Mesodermal cell (in vitro differentiated cells): ENCODE measurements around the gene STARD10.
A peak's percentile ranks its signal among the peaks of the same experiment; 100 is the strongest.

Experiments
- H3K27ac ChIP-seq: 2 replicates; pipeline ENCODE4 v1.7.0; 2013; ENCODE audit warnings: mild to moderate bottlenecking, low read depth, low read length, moderate library complexity; ENCODE audit not compliant: severe bottlenecking
- H3K36me3 ChIP-seq: 2 replicates; pipeline ENCODE4 v1.7.1; 2013; ENCODE audit warnings: mild to moderate bottlenecking, low read length, moderate library complexity; ENCODE audit not compliant: control insufficient read depth, insufficient read depth
- H3K4me1 ChIP-seq: one replicate; pipeline ENCODE4 v1.7.1; 2013; ENCODE audit warnings: mild to moderate bottlenecking, low read length; ENCODE audit not compliant: insufficient read depth, control insufficient read depth, poor library complexity, severe bottlenecking
- H3K4me3 ChIP-seq: 2 replicates; pipeline ENCODE4 v1.7.0; 2013; ENCODE audit warnings: low read length, control low read depth, mild to moderate bottlenecking; ENCODE audit not compliant: insufficient read depth, poor library complexity, severe bottlenecking; ENCODE audit errors: extremely low read depth
- H3K9me3 ChIP-seq: 2 replicates; pipeline ENCODE4 v1.7.1; 2013; ENCODE audit warnings: mild to moderate bottlenecking, low read length, moderate library complexity; ENCODE audit not compliant: control insufficient read depth
- WGBS, 2 experiments: methylation state at CpG; one replicate each; pipeline ENCODE4 v1.1.5; 2013; ENCODE audit warnings: missing lambda C conversion rate in 2 of 2; ENCODE audit not compliant: insufficient coverage in 2 of 2; 5-methylcytosine and 5-hydroxymethylcytosine counted together

Gene STARD10

DNA sequence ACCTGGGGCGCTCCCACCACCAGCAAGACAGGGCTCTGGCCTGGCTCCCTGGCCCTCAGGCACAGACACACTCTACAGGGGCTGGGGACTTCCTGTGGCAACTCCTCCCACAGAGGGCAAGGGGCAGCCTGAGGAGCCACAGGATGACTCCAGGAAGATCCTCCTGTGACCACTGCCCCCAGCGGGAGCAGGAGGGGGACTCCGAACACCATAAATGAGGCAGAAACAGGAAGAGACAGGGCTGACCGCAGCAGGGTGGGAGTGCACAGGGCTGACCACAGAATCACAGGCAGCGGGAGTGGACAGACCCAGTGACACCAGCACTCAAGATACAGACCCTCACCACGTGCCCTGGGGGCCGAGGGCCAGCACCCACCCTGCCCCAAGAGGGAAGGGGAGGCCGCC is 52.4 kb downstream of the STARD10 start:
- Histone ChIP-seq H3K9me3 (no peaks in the 10 kb centered on the region), H3K36me3 (peaks cover 12% of the 10 kb centered on the region), H3K4me1 (peaks cover 66% of the 10 kb centered on the region), H3K4me3 (peak overlapping the region; percentile 11), H3K27ac (peak overlapping the region; percentile 77)
- 37 to 53% methylated on average over 6 to 7 of the region's 8 CpGs for WGBS, 2 experiments

DNA sequence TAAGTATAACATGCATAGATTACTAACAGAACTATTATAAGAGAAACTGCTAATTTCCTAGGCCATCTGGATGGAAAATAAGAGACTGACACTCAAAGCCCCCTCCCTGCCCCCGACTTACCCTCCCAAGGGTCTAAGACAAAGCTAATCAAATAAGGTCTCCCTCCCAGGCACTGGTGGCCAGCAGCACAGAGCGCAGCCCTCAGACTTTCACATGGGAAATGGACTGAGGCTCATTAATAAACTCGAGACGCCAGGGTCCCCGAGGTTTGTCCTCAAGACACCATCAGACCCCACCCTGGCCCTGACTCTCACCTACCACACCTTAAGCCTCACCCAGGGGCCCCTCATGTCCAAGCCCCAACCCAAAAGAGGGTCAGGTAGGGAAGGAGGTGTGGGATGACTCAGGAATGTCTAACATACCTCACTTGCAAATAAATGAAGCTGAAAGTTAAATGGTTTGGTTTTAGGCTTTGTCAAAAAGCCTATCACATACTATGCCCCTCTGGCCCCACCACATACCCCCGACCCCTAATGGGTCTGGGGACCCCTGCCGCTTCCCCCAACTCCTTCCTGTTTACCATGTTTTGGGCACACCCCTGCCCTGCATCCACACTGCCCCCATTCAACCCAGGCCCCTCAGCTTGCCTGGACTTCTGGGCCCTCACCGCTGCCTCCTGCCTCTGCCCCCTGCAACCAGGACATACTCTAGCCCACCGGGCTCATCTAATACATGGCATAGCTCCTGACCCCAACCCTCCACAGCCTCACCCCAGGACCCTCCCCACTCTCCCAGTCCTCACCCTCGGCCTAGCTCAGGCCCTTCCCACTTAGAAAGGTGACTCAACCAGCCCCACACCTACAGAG is 53.1 kb downstream of the STARD10 start:
- Histone ChIP-seq H3K27ac (peak overlapping the region; percentile 77), H3K36me3 (peaks cover 12% of the 10 kb centered on the region), H3K4me3 (peak overlapping the region; percentile 11), H3K4me1 (peaks cover 71% of the 10 kb centered on the region), H3K9me3 (no peaks in the 10 kb centered on the region)
- WGBS, 2 experiments: 62 to 66% methylated on average over 5 to 9 of the region's 10 CpGs

DNA sequence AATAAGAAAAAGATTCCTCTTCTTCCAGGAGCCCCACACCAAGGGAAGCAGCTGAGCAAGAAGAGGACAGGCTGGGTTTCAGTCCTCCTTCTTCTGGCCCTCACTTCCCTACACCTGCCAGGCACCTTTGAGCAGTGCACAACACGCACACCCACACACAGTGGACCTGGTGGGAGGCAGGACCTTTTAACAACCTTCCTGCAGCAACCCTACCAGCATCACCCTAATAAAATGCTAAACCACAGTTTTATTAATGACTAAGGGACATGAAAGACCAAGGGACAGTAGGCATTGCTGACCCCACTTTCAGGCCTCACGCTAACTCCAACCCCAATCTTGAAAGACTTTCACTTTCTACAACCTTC is 53.8 kb downstream of the STARD10 start:
- H3K27ac ChIP-seq: no peak overlapping the region
- no peaks in the 10 kb centered on the region for H3K9me3 ChIP-seq
- H3K4me1 ChIP-seq: peaks cover 75% of the 10 kb centered on the region
- H3K36me3 ChIP-seq: peaks cover 12% of the 10 kb centered on the region
- 100% methylated on average over 1 of the region's 2 CpGs for WGBS, 2 experiments
- H3K4me3 ChIP-seq: no peak overlapping the region

DNA sequence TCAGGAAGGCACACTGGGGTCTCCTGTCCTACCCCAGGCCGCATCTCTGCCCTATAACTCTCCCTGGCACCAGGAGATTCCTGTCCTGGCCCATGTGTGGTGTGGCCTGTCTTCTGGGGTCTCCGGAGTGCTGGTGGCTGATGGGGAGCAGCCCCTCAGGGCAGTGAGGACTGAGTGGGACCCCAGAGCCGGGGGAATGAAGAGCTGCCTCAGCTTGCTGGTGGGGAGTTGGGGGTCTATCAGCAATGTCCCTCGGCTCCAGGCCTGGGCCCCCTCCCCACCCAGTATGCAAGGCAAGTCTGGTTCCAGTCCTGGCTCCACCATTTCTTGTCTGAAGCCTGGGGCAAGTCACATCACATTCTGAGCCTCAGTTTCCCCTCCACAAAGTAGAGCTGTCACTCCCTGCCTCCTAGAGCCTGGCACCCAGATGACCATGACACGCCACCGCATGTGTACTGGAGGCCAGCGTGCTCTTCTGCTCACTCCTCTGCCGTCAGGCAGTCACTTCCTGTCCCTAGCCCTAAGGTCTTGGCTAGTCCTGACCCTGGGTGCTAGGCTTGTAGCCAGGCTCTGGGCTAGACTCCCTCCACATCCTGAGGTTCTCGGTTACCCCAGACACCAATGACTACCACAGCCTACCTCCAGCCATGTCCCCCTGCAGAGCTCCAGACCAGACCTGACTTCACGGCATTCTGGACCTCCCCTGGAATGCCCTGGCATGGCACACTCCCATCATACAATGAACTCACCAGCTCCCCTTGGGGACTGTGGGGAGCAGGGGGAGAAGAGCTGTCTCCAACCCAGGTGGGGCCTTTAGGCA is 54.4 kb downstream of the STARD10 start:
- H3K9me3 ChIP-seq: no peaks in the 10 kb centered on the region
- H3K27ac ChIP-seq: no peak overlapping the region
- WGBS, 2 experiments: 85 to 87% methylated on average over 5 to 9 of the region's 10 CpGs
- peaks cover 71% of the 10 kb centered on the region for H3K4me1 ChIP-seq
- H3K4me3 ChIP-seq: no peak overlapping the region
- peaks cover 7% of the 10 kb centered on the region for H3K36me3 ChIP-seq

DNA sequence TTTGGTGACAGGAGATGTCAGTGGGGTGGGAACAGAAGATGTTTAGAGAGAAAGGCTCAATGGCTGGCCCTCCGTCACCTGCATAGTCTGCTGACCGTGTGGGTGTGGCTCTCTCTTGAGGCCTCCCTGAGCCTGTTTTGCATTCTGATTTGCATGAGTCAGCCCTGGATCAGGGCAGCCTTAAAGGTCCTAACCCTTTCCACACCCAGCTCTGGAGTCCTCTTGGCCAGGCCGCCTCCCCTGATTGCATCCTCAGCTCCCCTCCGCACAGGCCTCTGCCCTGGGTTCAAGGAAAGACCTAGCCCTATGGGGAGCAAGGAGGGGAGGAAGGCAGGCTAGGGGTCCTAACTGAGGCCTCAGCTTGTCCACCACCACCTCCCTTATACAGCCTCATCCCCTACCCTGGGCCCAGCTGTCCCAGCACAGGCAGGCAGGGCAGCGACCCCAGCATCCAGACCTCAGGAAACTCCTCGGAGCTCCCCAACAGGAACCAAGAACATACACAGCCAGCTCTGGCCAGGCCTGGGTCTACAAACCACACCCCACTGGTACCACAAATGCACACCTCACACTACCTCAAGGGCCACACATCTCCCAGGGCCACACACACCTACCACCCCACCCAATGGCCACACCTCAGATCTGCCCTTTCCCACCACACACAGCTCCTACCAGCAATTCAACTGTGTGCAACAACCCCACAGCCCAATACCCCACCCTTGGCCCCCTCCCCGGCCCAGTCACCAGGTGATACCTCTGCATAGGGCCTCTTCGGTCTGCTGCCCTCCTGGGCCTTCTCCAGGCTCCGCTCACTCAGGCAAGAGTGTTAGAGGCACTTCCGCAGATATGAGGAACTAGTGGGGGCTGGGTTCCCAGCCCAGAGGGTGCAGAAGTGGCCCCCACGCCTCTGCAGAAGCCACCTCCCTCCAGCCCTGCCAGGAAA is 55.4 kb downstream of the STARD10 start:
- H3K4me3 ChIP-seq: no peak overlapping the region
- H3K27ac ChIP-seq: peak overlapping the region; percentile 23
- no peaks in the 10 kb centered on the region for H3K9me3 ChIP-seq
- peaks cover 67% of the 10 kb centered on the region for H3K4me1 ChIP-seq
- peaks cover 7% of the 10 kb centered on the region for H3K36me3 ChIP-seq
- 92 to 100% methylated on average over 5 to 7 of the region's 11 CpGs for WGBS, 2 experiments

DNA sequence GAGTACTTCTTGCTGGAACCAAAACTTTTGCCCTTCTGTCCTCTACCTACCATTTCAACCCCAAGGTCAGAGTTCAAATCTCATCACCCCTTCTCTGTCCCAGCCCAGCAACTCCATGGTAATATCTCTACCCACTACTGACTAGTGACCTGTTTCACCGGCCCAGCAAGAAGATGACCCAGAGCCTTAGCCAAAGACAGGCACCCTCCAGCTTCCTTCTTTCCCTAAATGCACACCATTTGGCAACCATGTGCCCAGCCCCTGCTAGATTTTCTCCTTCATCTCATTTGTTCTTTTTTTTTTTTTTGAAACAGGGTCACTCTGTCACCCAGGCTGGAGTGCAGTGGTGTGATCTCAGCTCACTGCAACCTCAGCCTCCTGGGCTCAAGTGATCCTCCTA is 56.5 kb downstream of the STARD10 start:
- WGBS, 2 experiments: 93 to 100% methylated on average over 1 of the region's 1 CpG
- Histone ChIP-seq H3K4me1 (peaks cover 62% of the 10 kb centered on the region), H3K27ac (peak overlapping the region; percentile 92), H3K4me3 (no peak overlapping the region), H3K36me3 (peaks cover 9% of the 10 kb centered on the region), H3K9me3 (peaks cover 2% of the 10 kb centered on the region)

DNA sequence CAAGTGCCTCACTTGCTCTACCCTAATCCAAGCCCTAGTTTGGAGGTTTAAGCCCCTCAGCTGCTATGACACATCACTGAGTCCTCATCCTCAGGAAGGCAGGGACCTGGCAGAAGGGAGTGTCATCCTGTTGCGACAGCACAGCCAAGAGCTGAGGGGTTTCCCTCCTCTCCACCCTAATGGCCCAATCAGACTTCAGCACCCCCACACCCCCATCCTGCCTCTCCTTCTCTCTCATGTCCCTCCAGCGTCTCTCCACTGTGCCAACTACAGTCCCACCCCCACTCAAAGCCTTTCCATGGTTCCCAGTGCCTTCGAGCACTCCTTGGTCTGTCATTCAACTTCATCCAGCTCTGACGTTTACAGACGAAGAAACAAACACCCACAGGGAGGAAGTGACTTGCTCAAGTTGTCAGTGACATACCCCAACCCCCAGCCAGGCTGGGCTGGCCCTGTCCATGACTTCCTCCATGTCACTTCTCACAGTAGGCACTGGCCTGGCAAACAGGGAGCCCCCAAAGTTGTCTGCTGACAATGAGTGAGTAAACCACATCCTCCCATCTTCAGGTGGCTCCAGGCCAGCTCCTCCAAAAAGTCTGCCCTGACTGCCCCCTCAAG is 57.3 kb downstream of the STARD10 start:
- peaks cover 55% of the 10 kb centered on the region for H3K4me1 ChIP-seq
- peaks cover 17% of the 10 kb centered on the region for H3K36me3 ChIP-seq
- peaks cover 6% of the 10 kb centered on the region for H3K9me3 ChIP-seq
- WGBS, 2 experiments: 28 to 56% methylated on average over 3 of the region's 5 CpGs
- peak overlapping the region; percentile 92 for H3K27ac ChIP-seq
- no peak overlapping the region for H3K4me3 ChIP-seq

DNA sequence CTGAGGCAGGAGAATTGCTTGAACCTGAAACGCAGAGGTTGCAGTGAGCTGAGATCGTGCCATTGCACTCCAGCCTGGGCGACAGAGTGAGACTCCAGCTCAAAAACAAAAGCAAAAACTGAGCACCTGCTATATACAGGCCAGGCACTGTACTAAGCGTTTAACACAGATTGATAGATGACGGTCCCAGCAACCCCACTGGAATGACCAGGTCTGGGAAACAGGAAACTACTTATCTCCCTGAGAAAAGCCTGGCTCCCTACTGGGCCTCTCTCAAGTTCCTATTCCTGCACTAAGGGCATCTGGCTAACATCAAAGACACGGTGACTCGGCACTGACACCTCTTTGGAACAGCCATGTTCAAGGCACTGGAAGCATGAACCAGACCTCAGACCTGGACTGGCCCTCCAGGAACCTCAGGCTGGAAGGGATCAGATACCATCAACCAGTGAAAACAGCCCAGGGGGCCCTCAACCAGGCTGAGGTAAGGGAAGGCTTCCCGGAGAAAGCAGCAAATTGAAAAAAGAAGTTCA is 58.3 kb downstream of the STARD10 start:
- peaks cover 46% of the 10 kb centered on the region for H3K4me1 ChIP-seq
- H3K27ac ChIP-seq: peak overlapping the region; percentile 92
- WGBS, 2 experiments: 54 to 64% methylated on average over 8 of the region's 8 CpGs

DNA sequence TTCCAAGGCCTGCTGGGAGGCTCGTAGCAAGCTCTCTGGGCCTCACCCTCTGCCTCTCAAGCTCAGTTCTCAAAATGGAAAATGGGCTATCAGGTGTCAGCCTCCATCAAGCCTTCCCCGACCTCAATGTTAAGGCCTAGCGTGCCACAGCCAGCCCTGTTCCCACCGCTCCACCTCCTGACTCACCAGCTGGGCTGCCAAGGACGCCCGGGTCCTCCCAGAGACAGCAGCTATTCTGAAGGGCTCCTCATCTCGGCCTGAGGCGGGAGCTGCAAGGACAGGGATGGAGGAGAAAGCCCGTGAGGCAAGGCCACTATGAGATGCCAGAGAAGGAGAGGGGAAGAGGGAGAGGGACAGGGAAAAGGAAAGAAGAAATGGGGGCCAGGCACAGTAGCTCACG is 61.5 kb downstream of the STARD10 start:
- Histone ChIP-seq H3K9me3 (peaks cover 6% of the 10 kb centered on the region), H3K36me3 (peaks cover 16% of the 10 kb centered on the region), H3K27ac (no peak overlapping the region), H3K4me1 (peaks cover 28% of the 10 kb centered on the region), H3K4me3 (no peak overlapping the region)
- 89 to 96% methylated on average over 6 to 9 of the region's 10 CpGs for WGBS, 2 experiments

More for the DNA sequence above, 58.3 kb downstream of the STARD10 start:
- no peak overlapping the region for H3K4me3 ChIP-seq
- peaks cover 23% of the 10 kb centered on the region for H3K36me3 ChIP-seq
- peaks cover 6% of the 10 kb centered on the region for H3K9me3 ChIP-seq
